ENCODE results near the gene RPS19.
"Not testable (repeated sequence)": the region's sequence is repeated elsewhere in the genome, so short reads cannot be mapped to it uniquely, and the experiment has no call there.

RPS19 gene

GRCh38 chr19:41901707-41902360, 41.8 kb downstream of the RPS19 start:
- DNase-seq (ENCODE audit: low read depth, low spot score), result no peak

- DNase-seq (ENCODE audit: low read depth, low spot score), result no peak
Measured at GRCh38 chr19:41902594-41902993, 42.5 kb downstream of the RPS19 start.

GRCh38 chr19:41903193-41903953, 43.3 kb downstream of the RPS19 start:
- DNase-seq (ENCODE audit: low read depth, low spot score), result no peak

DNA sequence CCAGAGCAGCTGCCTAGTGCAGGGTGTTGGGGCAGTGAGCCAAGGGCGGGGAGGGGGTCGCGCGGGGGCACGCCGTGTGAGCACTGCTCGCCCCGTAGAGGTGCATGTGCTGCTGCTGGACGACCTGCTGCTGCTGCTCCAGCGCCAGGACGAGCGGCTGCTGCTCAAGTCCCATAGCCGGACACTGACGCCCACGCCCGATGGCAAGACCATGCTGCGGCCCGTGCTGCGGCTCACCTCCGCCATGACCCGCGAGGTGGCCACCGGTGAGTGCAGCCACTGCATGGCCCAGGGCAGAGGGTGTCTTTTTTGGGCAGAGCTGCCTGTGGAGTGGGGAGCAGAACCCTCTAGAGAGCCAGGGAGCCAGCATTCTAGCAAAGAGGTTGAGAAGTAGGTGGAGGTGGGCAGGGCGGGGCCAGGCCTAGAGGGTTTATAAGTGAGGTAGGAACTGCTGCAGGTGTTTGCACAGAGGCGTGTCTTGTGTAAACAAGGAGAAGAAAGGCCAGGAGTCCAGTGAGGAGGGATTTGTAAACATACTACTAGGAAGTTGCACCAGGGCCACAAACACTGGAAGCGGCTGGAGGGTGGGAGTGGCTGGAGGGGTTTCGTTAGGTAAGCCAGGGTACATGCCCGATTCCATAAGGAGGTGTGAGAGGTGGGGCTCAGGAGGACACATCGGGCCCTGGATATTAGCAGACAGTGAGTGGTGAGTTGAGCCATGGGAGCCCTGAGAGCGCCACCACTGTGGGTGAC, 44.2 kb downstream of the RPS19 start:
- DNase-seq (ENCODE audit: low read depth, low spot score), result no peak

DNA sequence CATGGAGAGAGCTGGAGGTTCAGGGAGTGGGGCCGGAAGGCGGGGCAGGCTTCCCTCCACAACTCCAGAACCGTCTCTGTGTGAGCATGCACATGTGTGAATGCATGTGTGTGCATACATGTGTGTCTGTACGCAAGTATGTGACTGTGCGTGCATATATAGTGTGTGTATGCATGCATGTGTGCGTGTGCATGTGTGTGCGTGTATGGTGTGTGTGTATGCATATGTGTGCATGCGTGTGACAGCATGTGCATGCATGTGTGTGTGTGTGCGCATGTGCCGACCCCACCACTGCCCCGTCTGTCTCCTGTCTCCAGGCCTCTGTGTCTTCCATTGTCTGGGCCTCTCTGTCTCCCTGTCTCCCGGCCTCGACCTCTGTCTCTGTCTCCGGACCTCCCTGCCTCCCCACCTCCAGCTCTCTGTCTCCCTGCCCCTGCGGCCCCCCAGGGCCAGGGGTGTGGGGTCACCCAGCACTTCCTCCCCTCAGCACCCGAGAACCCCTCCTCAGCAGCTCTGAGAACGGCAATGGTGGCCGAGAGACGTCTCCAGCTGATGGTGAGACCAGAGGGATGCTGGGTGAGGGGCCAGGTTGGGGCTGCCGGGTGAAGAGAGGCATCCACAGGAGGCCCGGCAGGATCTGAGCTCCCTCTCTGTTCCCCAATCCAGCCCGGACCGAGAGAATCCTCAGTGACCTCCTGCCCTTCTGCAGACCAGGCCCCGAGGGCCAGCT, 45.4 kb downstream of the RPS19 start:
- DNase-seq (ENCODE audit: low read depth, low spot score), result no peak

GRCh38 chr19:41906271-41906670, 46.2 kb downstream of the RPS19 start:
- DNase-seq (ENCODE audit: low read depth, low spot score), result no peak

GRCh38 chr19:41906916-41907680, 47.0 kb downstream of the RPS19 start:
- DNase-seq (ENCODE audit: low read depth, low spot score), result no peak

DNA sequence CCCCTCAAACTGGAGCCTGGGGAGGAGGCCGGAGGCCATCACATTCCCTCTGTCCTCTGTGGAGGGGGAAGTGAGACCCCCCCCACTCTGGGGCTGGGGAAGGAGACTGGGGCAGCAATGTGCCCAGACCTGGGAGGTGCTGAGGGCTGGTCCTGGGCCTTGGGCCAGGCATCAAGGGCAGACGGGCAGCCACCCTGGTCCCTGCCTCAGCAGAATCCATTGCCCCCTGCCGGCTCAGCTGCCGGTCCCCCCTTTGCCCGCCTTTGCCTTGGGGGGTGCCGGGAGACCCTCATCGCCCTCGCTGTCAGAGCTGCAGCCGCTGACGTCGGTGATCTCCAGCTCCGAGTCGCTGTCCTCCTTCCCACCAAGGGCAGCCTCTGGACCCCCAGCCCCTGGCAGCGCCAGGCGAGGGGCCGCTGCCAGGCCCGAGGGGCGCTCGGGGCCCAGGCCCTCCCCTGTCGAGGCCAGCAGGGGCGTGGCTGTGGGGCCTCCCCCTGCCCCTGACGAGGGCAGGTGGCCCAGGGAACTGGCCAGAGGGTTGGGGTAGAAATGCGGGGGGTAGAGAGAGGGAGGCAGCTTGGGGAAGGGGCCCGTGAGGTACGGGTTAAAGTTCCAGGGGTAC, 48.0 kb downstream of the RPS19 start:
- no peak for DNase-seq (ENCODE audit: low read depth, low spot score)

DNA sequence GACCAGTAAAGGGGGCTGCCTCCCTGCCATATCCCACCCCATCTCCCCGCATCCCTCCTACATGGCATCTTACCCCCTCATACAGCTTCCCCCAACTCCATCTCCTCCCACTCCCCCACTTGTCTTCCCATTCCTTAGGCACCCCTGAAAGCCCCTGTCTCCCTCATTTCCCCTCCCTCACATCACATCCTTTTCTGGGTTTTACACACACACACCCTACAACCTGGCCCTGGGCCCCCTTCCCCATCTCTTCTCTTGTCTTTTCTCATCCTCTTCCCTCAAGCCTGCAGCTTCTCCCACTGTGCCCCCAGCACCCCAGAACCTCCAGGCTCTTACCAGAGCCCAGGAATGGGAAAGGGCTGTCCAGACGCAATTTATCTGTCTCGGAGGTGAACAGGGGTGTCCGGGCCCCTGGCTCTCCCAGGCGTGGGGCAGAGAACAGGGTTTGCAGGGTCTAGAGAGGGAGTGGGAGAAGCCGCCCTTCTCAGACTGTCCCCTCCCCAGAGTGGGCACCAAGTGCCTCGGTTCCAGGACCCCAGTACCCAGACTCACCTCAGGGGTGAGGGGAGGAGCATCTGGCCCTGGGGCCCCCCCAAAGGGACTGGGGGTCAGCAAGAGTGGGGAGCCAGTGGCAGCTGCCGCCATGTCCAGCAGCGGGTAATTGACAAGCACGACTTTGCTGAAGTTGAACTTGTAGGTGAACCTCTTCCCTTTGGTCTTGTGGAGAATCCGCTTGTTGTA, 48.8 kb downstream of the RPS19 start:
- no peak for DNase-seq (ENCODE audit: low read depth, low spot score)

DNA sequence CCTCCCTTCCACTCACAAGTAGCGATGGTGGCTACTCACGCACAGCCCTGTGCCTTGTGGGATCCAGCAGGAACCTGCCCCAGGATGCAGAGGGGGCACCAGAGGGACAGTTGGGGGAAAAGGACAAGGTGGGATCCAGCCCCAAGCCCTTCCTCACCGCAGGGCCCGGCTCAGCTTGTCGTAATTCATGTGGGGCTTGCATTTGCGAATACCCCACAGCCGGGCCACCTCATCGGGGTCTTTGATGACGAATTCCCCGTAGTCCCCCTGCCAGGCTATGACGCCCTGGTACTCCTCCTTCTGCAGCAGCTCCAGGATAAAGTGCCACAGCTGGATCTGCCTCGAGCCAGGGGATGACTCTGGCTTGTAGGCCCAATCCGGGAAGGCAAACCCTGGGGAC, 49.7 kb downstream of the RPS19 start:
- DNase-seq (ENCODE audit: low read depth, low spot score), result no peak

GRCh38 chr19:41910240-41910991, 50.4 kb downstream of the RPS19 start:
- DNase-seq (ENCODE audit: low read depth, low spot score), result no peak

DNA sequence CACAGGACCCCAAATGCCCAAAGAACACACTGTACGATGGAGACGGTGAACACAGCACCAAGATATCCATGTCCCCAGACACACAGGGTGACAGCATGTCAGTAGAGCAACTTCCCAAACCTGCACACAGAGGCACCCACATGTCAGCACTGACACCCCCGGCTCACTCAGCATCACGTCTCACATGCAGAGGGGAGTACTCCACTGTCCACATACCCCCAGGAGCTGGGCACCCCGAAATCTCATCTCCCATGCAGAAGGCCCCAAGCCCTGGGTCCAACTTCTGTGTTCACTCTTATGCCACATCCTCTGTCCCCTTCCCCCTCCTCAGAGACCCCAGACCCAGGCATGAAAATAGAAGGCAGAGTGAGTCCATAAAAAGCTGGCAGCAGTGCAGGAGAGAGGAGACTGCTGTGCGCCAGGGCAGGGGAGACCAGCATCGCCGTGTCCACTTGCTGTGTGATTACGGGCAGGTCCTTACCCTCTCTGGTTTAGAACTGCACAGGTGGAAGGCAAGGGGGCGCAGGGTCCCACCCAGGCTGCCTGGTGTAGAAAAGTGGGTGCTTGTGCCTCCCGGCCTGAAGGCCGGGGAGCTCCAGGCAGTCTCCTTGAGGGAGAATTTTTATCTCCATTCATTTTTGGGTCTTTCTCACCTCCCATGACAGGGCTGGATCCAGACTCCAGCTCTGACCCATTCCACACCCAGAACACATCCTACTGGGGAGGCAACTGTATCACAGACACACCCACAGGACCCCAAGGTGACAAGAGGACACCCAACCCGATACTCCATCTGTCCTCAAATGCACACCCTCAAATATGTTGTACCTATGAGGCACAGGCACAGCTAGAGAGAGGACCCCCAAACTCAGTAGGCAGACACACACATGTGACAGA, 51.2 kb downstream of the RPS19 start:
- no peak for DNase-seq (ENCODE audit: low read depth, low spot score)

DNA sequence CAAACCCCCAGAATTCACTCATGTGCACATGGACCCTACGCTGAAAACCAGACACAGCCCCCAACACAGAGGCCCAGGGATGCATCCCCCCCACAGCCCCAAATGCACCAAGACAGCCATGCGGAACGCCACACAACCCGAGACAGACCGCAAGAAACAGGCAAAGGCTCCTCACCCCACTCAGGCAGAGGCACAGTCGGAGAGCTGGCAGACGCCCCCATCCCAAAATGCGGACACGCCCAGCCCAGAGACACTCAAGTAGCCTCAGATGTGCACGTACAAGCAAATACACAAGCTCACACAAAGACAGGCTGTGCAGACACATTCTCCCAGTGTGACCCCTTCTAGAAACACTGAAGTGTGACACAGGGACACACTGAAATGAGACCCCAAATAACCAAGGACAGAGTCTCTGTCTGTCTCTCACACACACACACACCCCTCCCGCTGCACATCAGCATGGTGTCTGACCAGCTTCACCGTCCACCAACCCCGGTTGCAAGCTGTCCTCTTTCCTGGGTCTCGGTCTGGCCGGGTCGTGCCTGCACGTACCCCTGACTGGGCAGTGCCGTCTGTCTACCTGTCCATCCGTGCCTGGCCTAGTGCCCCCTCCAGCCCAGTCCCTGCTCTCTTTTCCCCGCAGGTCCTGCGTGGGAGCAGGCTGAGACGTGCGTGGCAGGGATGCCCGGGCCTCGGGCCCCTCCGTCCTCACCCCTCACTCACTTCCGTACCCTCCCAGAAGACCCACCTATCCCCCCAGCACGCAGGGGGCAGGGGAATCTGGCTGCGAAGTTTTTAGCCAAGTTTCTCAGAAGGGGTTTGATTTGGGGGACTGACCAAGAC, 52.1 kb downstream of the RPS19 start:
- DNase-seq (ENCODE audit: low read depth, low spot score), result no peak

GRCh38 chr19:41912899-41913537, 53.0 kb downstream of the RPS19 start:
- DNase-seq (ENCODE audit: low read depth, low spot score), result no peak

DNA sequence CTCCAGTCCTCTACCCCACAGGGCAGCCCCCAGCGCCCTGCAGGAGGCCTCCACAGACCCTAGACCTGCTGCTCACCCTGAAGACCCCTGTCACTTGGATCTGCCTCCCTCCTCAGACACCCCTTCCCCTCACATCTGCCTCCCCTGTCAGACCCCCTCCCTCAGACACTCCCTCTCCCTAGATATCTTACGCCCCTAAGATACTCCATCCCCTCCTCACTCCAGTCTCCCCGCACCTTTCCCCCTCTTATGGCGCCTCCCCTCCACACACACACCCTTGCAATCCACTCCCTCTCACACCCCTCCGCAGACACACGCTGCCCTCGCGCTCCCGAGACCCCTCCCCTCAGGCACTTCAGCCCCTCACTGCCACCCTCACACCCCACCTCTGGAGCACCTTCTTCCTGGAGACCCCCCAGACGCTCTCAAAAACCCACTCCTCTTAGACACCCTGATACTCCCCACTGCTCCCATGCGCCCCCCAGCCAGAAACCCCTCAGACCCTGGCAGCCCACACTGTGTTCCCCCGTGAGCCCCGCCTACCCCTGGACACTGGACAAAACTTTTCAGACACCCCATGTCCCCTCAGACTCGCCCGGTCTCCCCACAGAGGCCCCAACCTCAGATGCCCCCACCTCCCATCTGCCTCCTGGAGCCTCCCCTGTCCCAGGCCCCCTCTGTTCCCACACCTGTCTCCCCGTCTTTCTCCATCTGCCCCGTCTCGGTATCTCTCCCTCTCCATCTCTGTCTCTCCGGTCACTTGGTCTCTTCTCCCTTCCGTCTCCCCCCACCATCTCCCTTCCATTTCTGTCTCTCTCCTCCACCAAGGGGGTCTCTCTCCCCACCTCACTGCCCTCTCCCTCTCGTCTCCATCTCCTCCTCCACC, 53.7 kb downstream of the RPS19 start:
- no peak for DNase-seq (ENCODE audit: low read depth, low spot score)

- not testable (repeated sequence) for DNase-seq (ENCODE audit: low read depth, low spot score)
Measured at GRCh38 chr19:41914424-41914834, 54.4 kb downstream of the RPS19 start.

All from activated naive CD8-positive, alpha-beta T cell treated with anti-CD3 and anti-CD28 coated beads, Interleukin-2, amount 50 U/mL, for 16 hours (primary cell).